HT-29 (cell line): ENCODE results near the gene NRG3. TPM values are rescaled to one million over a fixed set of nuclear protein-coding genes. Genes with fewer than 3 reads are reported as not detected.

ENCODE experiments used
- DNase-seq: peaks from one replicate; pipeline ENCODE4 v3.0.0-alpha.2; 2015; ENCODE audit warnings: low spot score
- total RNA-seq: library from RNA; depleted of rRNA; stranded (reverse); fragments of >200 nt; shearing (Covaris generic); gene quantifications from 2 replicates; pipeline ENCODE4 v1.2.3, GENCODE V29; 2014

NRG3 gene
- total RNA-seq, 1 experiment from 2014 or later, result not detected

- DNase-seq, result no peak
These were observed 589.3 kb downstream of the NRG3 start for GRCh38 chr10:82464191-82464818.

- no peak for DNase-seq
These were observed 590.0 kb downstream of the NRG3 start for GRCh38 chr10:82464966-82465365.

GRCh38 chr10:82468453-82468852, 593.5 kb downstream of the NRG3 start:
- DNase-seq, result no peak

- no peak for DNase-seq
These were observed 597.7 kb downstream of the NRG3 start for GRCh38 chr10:82472406-82473335.

- no peak for DNase-seq
These were observed 602.8 kb downstream of the NRG3 start for GRCh38 chr10:82477776-82478175.

GRCh38 chr10:82492647-82493046, 617.7 kb downstream of the NRG3 start:
- DNase-seq, result no peak

GRCh38 chr10:82496114-82496513, 621.1 kb downstream of the NRG3 start:
- DNase-seq, result no peak

GRCh38 chr10:82497439-82497838, 622.4 kb downstream of the NRG3 start:
- DNase-seq, result no peak

- DNase-seq, result no peak
These were observed 624.0 kb downstream of the NRG3 start for GRCh38 chr10:82498976-82499375.

- no peak for DNase-seq
These were observed 630.0 kb downstream of the NRG3 start for GRCh38 chr10:82505009-82505408.

- DNase-seq, result no peak
These were observed 631.8 kb downstream of the NRG3 start for GRCh38 chr10:82506680-82507376.

- DNase-seq, result no peak
These were observed 640.3 kb downstream of the NRG3 start for GRCh38 chr10:82515256-82515655.

- DNase-seq, result no peak
These were observed 654.1 kb downstream of the NRG3 start for GRCh38 chr10:82529062-82529461.

- no peak for DNase-seq
These were observed 660.5 kb downstream of the NRG3 start for GRCh38 chr10:82535457-82535856.

GRCh38 chr10:82536668-82537067, 661.7 kb downstream of the NRG3 start:
- DNase-seq, result no peak

- no peak for DNase-seq
These were observed 663.3 kb downstream of the NRG3 start for GRCh38 chr10:82538272-82538671.

- no peak for DNase-seq
These were observed 668.6 kb downstream of the NRG3 start for GRCh38 chr10:82543631-82544030.

GRCh38 chr10:82544377-82544776, 669.4 kb downstream of the NRG3 start:
- DNase-seq, result no peak

- DNase-seq, result no peak
These were observed 676.5 kb downstream of the NRG3 start for GRCh38 chr10:82551506-82551905.

- DNase-seq, result no peak
These were observed 677.3 kb downstream of the NRG3 start for GRCh38 chr10:82552267-82552666.

GRCh38 chr10:82554381-82554780, 679.4 kb downstream of the NRG3 start:
- DNase-seq, result no peak

- DNase-seq, result no peak
These were observed 683.1 kb downstream of the NRG3 start for GRCh38 chr10:82558014-82558607.
